Fibroblast of villous mesenchyme (primary cell): ENCODE data around the gene CCR5AS.
A peak's percentile ranks its signal among the peaks of the same experiment; 100 is the strongest.

ENCODE experiments used
- DNase-seq: peaks from one replicate; pipeline ENCODE4 v3.0.0-alpha.2; 2010; ENCODE audit warnings: low read depth
- H3K4me3 ChIP-seq: 2 replicates; pipeline ENCODE4 v1.5.1; 2011; ENCODE audit warnings: low read depth, mild to moderate bottlenecking, low read length
- TF ChIP-seq, protein P1 (sequence below): IDR thresholded peaks from 2 replicates; pipeline ENCODE4 v1.5.1; 2012; ENCODE audit warnings: low read depth, mild to moderate bottlenecking, low read length; ENCODE audit not compliant: insufficient read depth

CCR5AS gene

DNA sequence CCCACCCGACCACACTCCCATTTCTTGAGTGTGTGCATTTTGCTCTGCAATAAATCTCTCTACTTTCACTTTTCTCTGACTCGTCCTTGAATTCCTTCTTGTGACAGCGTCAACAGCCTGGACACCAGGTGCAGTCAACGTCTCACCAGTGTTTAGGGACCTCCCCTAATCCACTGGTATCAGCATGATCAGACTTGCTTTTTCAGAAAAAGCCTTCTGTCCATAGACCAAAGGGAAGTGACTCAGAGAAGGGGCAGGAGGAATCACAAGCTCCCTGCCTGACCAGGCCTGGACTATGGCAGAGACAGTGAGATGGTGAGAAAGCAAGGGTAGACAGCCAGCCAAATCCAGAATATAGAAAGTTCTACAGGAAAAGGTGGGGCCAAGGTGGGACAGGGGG is 20.7 kb downstream of the CCR5AS start:
- TF ChIP-seq, protein P1, sequence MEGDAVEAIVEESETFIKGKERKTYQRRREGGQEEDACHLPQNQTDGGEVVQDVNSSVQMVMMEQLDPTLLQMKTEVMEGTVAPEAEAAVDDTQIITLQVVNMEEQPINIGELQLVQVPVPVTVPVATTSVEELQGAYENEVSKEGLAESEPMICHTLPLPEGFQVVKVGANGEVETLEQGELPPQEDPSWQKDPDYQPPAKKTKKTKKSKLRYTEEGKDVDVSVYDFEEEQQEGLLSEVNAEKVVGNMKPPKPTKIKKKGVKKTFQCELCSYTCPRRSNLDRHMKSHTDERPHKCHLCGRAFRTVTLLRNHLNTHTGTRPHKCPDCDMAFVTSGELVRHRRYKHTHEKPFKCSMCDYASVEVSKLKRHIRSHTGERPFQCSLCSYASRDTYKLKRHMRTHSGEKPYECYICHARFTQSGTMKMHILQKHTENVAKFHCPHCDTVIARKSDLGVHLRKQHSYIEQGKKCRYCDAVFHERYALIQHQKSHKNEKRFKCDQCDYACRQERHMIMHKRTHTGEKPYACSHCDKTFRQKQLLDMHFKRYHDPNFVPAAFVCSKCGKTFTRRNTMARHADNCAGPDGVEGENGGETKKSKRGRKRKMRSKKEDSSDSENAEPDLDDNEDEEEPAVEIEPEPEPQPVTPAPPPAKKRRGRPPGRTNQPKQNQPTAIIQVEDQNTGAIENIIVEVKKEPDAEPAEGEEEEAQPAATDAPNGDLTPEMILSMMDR, result no peak
- no peak overlapping the region for H3K4me3 ChIP-seq
- peak; percentile 41 for DNase-seq

- TF ChIP-seq, protein P1, result no peak
- DNase-seq, result no peak
- no peak overlapping the region for H3K4me3 ChIP-seq
Measured at GRCh38 chr3:46383951-46384330, 22.9 kb downstream of the CCR5AS start.

- H3K4me3 ChIP-seq, result no peak overlapping the region
- no peak for DNase-seq
- TF ChIP-seq, protein P1, result no peak
Measured at GRCh38 chr3:46383211-46383950, 23.5 kb downstream of the CCR5AS start.

DNA sequence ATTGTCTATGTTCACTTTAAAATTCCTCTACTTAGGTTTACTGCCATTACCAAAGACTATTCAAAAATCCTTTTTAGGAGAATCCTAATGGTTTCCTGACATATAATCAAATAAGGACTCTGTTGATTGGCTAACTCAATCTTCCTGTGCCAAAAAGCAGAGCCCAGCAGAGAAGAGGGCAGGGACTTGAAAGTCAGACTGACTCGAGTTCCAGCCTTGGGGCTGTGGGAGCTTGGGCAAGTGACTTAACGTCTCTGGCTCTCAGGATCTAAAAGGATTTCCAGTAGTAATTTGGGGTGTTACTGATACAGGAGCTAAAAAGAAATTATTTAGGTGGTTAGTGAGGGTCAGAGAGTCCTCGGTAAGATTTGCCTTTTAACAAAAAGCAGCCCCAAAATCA is 25.2 kb downstream of the CCR5AS start:
- TF ChIP-seq, protein P1, result no peak
- DNase-seq, result no peak
- no peak overlapping the region for H3K4me3 ChIP-seq

- peak; percentile 12 for DNase-seq
- TF ChIP-seq, protein P1, result no peak
- H3K4me3 ChIP-seq, result no peak overlapping the region
Measured at GRCh38 chr3:46380471-46381221, 26.2 kb downstream of the CCR5AS start.

DNA sequence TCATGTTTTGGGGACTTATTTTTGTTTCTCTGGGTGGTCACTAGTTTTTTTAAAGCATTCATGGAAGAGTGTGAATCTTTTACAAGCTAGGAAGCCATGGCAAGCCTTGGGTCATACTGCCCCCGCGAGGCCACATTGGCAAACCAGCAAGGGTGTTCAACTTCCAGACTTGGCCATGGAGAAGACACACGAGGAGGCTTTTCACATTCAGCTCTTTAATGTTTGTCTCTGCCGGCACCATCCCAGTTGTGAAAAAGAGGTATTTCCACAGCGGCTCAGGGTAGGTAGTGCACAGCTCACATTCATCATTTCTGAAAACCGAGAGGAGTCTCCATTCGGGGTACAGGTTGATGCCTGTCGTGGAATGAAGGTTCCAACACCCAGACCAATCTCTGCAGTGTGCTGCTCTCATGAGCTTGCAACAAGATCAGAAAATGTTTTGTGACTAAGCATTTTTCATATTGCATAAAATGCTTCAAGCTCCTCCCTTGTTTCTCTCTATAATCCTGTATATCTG is 28.4 kb downstream of the CCR5AS start:
- DNase-seq, result peak; percentile 59
- no peak overlapping the region for H3K4me3 ChIP-seq
- TF ChIP-seq, protein P1, result peak; percentile 78
